Bone marrow (tissue), 2 donors: ENCODE data around the gene UCN.
"Not testable (repeated sequence)": the region's sequence is repeated elsewhere in the genome, so short reads cannot be mapped to it uniquely, and the experiment has no call there.

Experiments used
- DNase-seq, 2 donors: peaks; one replicate each; lab custom pipeline; 2025; lab: John Stamatoyannopoulos, UW

Gene UCN

GRCh38 chr2:27282892-27283291 is 25.4 kb downstream of the UCN start:
- no peak for DNase-seq

DNA sequence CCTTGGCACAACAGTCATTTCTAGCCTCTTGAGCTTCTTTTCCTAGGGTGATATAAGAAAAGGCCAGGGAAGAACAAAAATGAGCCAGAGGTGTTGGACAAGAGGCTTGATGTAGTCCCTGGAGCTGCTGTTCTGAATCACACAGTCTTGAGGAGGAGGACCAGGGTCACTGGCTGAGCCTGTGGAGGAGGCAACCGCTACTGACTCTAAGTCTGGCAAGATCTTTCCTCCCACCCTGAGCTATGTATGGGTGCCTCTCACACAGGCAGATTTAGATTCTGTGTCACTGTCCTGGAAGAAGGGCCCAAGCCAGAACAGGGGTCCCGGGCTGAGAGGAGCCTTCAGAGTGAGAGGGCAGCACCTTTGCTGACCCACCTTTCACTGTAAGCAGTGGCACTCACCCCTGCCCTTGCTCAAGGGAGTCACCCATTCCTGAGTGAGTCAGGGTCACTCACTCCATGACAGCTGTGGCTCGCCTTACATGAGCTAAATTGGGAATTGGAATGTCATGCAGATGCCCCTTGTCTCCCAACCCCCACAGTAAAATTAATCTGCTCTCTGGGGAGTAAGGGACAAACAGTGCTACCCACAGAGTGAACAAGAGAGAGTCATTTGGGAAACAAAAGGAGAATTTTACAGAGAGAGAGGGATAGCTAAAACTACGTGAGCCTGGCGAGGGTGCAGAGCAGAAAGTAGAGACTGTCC is 26.2 kb downstream of the UCN start, which contains the start of gene TRIM54:
TRIM54 (plus strand) TSS at position 575 of the 705 bp plus-strand sequence. CDS start 303 bp downstream, outside the sequence.
- DNase-seq: no peak

- no peak for DNase-seq
Observed at GRCh38 chr2:27281442-27281841, 26.8 kb downstream of the UCN start.

DNA sequence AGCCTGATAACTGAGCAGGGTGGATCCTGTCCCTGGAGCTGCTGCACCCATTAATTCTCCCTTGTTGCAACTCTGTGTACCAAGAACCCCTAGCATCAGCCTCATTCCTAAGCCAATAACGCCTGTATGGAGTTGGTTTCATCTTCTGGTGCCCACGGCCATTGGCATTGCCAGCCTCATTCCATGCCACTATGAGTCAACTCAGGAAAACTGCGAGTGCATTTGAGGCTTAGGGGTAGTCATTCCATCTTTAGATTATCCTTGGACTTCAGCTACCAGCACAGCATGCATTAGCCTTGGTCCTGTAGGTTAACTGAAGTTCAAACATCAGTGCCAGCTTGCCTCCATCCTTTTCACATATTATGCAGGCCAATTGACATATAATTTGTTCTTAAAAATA is 27.4 kb downstream of the UCN start:
- no peak for DNase-seq

DNA sequence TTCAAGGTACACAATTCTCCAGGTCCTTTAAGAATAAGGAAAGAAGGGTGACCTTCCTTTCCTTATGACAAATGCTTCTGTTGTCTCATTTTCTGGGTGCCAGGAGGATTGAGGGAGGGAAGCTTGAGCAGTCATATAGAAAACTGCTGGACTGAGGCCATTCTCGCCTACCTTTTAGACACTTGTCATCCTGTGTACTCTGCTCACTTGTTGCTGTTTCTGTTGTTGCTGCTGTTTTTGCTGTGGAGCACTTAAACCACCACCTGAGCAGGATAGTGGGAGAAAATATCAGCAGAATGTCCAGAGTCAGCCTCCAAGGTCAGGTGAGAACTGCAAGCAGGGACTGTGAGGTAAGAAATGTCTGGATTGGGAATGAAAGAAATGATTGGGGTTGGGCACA is 30.2 kb downstream of the UCN start:
- DNase-seq: no peak

GRCh38 chr2:27275211-27276150 is 32.8 kb downstream of the UCN start, which contains the start of gene DNAJC5G:
DNAJC5G (plus strand) TSS chr2:27275433; CDS start chr2:27276729, 1,296 bp downstream.
- no peak for DNase-seq

DNA sequence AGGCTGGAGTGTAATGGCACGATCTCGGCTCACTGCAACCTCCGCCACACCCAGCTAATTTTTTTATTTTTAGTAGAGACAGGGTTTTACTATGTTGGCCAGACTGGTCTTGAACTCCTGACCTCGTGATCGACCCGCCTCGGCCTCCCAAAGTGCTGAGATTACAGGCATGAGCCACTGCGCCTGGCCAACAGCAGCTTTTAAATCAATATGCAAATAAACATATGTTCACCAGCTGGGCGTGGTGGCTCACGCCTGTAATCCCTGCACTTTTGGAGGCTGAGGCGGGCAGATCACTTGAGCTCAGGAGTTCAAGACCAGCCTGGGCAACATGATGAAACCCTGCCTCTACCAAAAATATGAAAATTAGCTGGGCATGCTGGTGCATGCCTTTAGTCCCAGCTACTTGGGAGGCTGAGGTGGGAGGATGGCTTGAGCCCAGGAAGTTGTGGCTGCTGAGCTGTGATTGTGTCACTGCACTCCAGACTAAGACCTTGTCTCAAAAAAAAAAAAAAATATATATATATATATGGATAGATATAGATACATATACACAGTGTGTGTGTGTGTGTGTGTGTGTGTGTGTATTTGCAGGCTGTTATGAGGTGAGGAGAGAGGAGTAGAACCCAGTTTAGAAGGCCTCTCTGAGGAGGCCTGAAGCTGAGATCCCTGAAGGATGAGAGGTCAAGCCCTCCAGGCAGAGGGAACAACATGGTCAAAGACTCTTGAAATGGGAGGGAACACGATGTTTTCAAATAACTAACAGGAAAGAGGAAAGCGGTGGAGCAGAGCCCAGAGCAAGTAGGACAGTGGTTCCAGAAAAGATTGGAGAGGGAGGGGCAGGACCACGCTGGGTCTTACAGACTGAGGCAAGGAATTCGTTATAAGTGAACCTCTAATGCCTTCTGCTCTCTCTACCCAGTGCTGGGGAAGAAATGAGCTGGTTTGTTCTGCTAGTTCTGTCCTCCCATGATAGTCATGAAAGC is 35.4 kb downstream of the UCN start:
- DNase-seq: not testable (repeated sequence)

DNA sequence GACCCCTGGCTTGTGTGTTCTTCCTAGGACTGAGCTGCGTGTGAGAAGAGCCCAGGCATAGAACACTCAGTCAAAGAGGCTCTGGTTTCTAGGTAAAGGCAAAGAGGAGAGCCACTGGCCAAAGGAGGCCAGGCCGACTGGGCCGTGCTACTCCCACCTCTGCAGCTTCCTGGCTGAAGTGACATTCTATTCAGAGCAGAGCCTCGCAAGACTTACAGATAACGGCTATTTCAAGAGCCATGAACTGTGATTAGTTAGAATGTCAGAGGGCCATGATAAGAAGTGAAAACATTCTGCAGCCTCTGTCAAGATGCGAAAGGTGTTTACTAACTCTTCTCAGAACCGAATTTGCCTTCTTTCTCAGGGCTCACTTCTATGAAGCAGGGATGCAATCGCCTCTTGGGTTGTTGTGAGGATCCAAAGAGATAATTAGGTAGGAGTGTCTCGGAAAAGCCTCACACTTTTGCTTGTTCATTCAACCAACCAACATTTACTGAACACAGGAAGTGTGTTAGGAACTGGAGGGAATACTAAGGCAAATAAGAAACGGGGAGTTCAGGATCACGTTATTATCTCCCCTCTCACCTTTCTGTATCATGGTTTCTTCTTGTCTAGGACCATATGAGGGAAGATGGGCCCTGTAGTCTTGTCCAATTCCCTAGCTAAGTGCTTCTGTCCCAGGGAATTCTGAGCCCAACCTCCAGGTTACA is 36.5 kb downstream of the UCN start:
- no peak for DNase-seq

DNA sequence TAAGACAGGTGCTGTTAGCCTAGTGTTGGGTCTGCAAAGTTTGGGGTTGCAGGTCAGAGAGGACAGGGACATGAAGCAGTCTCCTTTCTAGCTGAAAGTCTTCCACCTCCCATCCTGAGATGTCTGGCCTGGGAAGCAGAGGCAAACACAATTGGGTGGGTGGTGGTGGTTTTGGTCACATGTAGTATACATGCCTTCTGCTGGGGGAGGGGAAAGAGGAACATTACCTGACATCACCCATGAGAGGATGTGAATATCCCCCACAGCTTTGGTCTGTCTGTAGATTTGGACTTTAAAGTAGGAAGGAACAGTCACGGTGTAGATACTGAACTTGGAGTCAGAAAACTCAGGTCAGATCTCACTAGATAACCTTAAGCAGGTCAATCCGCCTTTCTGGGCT is 37.6 kb downstream of the UCN start:
- DNase-seq: no peak

DNA sequence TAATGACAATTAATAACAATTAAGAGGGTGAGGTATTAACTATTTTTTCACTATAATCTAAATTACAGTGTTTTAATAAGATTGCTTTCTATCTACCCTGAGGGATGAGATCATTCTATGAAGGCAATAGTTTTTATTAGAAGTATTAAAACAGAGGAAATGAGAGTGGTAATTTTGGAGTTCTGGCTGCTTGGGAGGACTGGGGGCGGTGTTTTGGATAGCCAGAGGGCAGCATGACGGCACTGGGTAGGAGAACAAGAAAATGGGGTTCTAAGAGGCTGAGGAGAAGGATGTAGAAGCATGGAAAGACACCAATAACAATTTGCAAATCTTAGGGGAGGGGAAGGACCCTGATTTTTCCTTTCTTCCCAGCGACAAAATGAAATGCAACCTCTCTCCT is 38.1 kb downstream of the UCN start:
- no peak for DNase-seq

GRCh38 chr2:27268296-27268695 is 39.9 kb downstream of the UCN start:
- not testable (repeated sequence) for DNase-seq

GRCh38 chr2:27265536-27265870 is 42.7 kb downstream of the UCN start:
- DNase-seq: no peak

DNA sequence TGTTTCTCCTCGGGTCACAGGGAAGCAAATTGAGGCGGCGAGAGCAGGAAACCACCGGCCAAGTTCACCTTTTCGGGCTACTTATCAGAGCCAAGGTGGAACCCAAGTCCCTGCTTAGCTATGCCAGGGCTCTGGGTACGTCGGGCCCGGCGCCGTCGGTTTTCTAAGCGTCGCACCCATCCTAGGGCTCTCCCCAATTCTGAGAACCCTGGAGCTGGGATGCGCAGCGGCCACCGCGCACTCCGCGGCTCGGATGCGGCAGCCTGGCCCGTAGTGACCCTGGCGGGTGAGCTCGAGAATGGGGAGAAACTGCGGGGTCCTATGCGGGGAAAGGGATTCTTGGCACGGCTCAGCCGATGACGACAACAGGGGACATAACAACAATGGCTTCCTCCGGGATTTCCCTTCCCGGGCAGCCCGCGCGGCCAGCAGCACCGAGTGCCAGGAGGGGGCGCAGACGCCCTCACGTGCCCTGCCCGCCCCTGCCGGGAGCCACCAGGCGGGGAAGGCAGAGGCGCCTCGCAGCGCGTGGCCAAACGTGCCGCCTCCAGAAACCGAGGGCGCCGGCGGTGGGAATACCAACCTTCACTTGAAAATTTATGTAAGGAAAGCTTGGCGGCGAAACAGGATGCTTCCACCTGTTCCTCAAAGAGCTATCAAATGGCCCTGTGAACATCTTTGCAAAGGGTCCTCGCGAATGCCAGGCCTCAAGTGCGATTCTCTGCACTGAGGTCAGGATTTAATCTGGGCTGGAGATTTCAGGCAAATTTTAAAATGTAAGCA is 43.3 kb downstream of the UCN start:
- peak; percentile 16 to 31 for DNase-seq

DNA sequence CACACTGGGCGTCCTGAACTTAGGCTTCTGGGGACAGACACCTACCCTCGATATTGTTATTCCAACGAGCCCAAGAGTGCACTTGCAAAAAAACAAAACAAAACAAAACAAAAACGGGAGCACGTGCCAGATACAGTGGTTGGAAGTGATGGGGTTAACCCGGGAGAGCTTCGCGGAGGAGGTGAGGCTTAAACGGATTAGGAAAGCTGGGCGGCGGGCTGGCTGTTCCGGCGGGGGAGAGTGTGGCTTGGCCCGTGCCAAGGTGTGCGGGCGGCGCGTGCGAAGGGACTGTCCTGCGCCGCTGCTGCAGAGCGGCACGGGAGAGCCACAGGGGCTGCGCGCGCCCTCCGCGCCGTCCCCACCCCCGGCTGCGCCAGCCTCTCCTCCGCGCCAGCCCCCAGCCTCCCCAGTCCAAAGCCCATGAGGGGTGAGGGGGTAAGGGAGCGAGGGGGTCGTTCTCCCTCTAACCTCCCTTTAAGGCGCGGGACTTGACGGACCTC is 43.9 kb downstream of the UCN start:
- no peak for DNase-seq

DNA sequence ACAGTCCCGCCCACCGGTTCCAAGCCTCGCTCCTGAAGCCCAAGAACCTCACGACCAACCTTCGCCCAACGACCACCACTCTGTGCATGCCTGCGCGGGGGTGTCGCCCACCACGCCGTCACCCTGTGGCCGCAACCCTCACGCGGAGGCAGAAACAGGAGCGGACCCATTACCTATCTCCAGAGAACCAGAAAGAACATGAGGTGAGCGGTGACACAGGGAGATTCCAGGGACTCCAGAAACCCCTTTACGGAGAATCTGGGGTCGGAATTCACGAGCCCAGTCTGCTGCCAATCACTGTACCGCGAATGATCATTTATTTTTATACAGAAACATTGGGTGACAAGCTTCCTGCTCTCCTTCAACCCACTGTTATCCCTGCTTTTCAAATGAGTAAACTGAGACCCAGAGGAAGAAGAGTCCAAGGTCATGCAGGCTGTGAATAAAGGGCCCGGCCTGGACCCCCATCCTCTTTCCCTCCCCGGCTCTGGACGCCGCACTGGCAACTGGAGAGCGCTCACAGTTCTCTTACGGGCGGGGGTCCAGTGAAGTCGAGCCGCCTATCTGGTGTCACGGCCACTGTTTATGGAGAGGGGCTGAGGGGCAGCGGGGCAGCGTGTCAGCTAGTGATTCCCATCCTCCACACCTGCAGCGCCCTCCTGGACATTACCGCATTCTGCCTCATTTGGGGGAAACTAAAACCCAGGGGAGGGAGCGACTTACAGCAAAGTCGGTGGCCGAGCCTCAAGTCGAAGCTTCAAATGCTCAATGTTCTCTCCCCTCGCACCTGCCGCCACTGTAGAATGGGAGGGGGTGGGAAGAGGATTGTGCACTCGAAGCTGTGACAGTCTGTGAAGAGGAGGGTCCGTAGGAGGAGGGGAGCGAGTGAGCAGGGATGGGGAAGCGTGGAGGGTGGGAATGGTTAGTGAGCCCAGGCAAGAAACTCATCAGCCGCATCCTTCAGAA is 44.7 kb downstream of the UCN start:
- DNase-seq: no peak

- DNase-seq: peak in 1 of 2 donors; percentile 22
Observed at GRCh38 chr2:27262379-27263286, 45.6 kb downstream of the UCN start, which contains the start of gene SLC30A3. SLC30A3 (minus strand) TSS chr2:27263047; CDS start chr2:27262906, 141 bp downstream.

GRCh38 chr2:27261926-27262298 is 46.3 kb downstream of the UCN start:
- DNase-seq: no peak
